Heart left ventricle (tissue), 16 donors: ENCODE measurements around the gene SLC16A4. TPM values are rescaled to one million over a fixed set of nuclear protein-coding genes. Genes with fewer than 3 reads are reported as not detected.

ENCODE experiments used
- ATAC-seq, 4 donors: fragments of 200-7000 bp; cut with Tn5 transposase; one replicate each; pipeline ENCODE4 v1.9.1; 2020 to 2022; ENCODE audit warnings: moderate library complexity in 4 of 4, mild to moderate bottlenecking in 3 of 4, moderate number of reproducible peaks in 1 of 4
- DNase-seq, 5 donors: peaks; one replicate each; pipeline ENCODE4 v3.0.0-alpha.2; 2020
- H3K27ac ChIP-seq, 12 donors: fragments of 200-600 bp; sonication (generic) in 4 of 12; one replicate each; pipeline versions ENCODE4 v1.5.0 to v1.8.0; 2016 to 2022; ENCODE audit warnings: mild to moderate bottlenecking in 2 of 12
- H3K27me3 ChIP-seq, 9 donors: fragments of 200-600 bp; sonication (generic) in 2 of 9; one replicate each; pipeline versions ENCODE4 v1.5.1 to v1.8.0; 2016 to 2022; ENCODE audit warnings: mild to moderate bottlenecking in 3 of 9
- H3K36me3 ChIP-seq, 9 donors: fragments of 200-600 bp; sonication (generic) in 2 of 9; one replicate each; pipeline versions ENCODE4 v1.5.0 to v1.8.0; 2018 to 2022; ENCODE audit warnings: mild to moderate bottlenecking in 2 of 9
- H3K4me1 ChIP-seq, 12 donors: fragments of 200-600 bp; sonication (generic) in 4 of 12; one replicate each; pipeline versions ENCODE4 v1.5.0 to v1.8.0; 2016 to 2022; ENCODE audit warnings: mild to moderate bottlenecking in 3 of 12
- H3K4me3 ChIP-seq, 12 donors: fragments of 200-600 bp; sonication (generic) in 4 of 12; one replicate each; pipeline versions ENCODE4 v1.5.0 to v1.8.0; 2017 to 2022; ENCODE audit warnings: mild to moderate bottlenecking in 9 of 12, moderate library complexity in 4 of 12
- H3K9me3 ChIP-seq, 12 donors: fragments of 200-600 bp; sonication (generic) in 4 of 12; one replicate each; pipeline versions ENCODE4 v1.5.0 to v1.8.0; 2016 to 2022; ENCODE audit warnings: mild to moderate bottlenecking in 1 of 12
- POLR2A ChIP-seq, 2 donors: fragments of 450-650 bp; IDR thresholded peaks; one replicate each; pipeline ENCODE4 v1.6.1; 2017; ENCODE audit warnings: antibody characterized with exemption in 2 of 2, mild to moderate bottlenecking in 2 of 2, moderate library complexity in 2 of 2
- WGBS, 4 donors: extraction: QIAGEN DNeasy Blood & Tissue Kit in 2 of 4; methylation state at CpG; one replicate each; pipeline versions ENCODE4 v1.1.5 to v1.1.7; 2013 to 2018; 5-methylcytosine and 5-hydroxymethylcytosine counted together
- intact Hi-C, 10 donors: fragments of 100-400 bp; cut with DNase I; formaldehyde crosslinking; loops; one replicate each; pipeline versions ENCODE4 v1.11.1 to v1.14.2; 2022
- polyA plus RNA-seq, 2 donors: library from polyadenylated mRNA; stranded (reverse); fragments of 200-250 nt; gene quantifications; one replicate each; pipeline ENCODE4 v1.2.3, GENCODE V29; 2013
- total RNA-seq, 9 donors: library from RNA; depleted of rRNA in 2 of 9; stranded (reverse); fragments of >200 nt in 2 of 9; fragmentation: NEBNext Ultra II Directional in 3 of 9; extraction: Animal tissue kit (Norgen Biotek cat#: 25700) in 3 of 9; gene quantifications; one replicate each; pipeline versions ENCODE4 v1.1.0 to v1.2.4, GENCODE V29; 2016 to 2023
- TF ChIP-seq, protein P1 (sequence below), 12 donors: fragments of 200-600 bp; sonication (generic) in 4 of 12; IDR thresholded peaks; one replicate each; pipeline versions ENCODE4 v1.5.0 to v1.8.0; 2018 to 2022; ENCODE audit warnings: antibody characterized with exemption in 12 of 12, mild to moderate bottlenecking in 5 of 12
- donor health status: ischemic (EF 13 %, LVEDD 7.1; RV severe dilation, severe dysfunction).
- donor health status: healthy with polysubstance abuse.
- donor health status: DM: no; HTN: yes; CAD: no.
- donor health status: DM: no; HTN: no; CAD: no.
- donor health status: ischemic (EF 25% LVEDD 6.9; RV normal size, moderate dysfunction).
- donor health status: ischemic (EF 25% LVEDD 5.7; RV mildly dilated, moderate dysfunction).
- donor health status: healthy.
- donor health status: DM: yes; HTN: yes; CAD: no.
- donor health status: ischemic (EF 35%, LVEDD 5.7; RV mildly dilated, moderate dysfunction).
- donor health status: nonischemic (EF 11% LVEDD 7.7; RV severe dilation, severe dysfunction).
- donor health status: DM: yes; HTN: yes; CAD: no.
- donor health status: PGD.
- donor health status: ischemic (EF 29% LVEDD 5.4; RV normal size, mild dysfunction).
- donor health status: nonischemic (EF 23%, LVEDD 6.1; RV moderate dilation, normal function).

SLC16A4 gene
- total and polyA plus RNA-seq, 11 donors, result 1.00 to 4.8 (median 2.0) TPM

- H3K27me3 ChIP-seq, result no peaks in the 10 kb centered on the region
- no peak for DNase-seq
- ATAC-seq, result no peak
- intact Hi-C loops, result no loop called here
- no peak overlapping the region for H3K27ac ChIP-seq
- TF ChIP-seq POLR2A (IDR thresholded peaks at IDR 0.05), result no peak
- H3K9me3 ChIP-seq, result peaks cover 0 to 3% (median 0%) of the 10 kb centered on the region in 12 donors
- no peak overlapping the region for H3K4me3 ChIP-seq
- H3K36me3 ChIP-seq, result no peaks in the 10 kb centered on the region
- peaks cover 0 to 4% (median 0%) of the 10 kb centered on the region in 12 donors for H3K4me1 ChIP-seq
These were observed 62.6 kb downstream of the SLC16A4 start for GRCh38 chr1:110328274-110328673.

GRCh38 chr1:110326826-110327225, 64.0 kb downstream of the SLC16A4 start:
- H3K27ac ChIP-seq, result no peak overlapping the region
- intact Hi-C loops, result no loop called here
- H3K36me3 ChIP-seq, result no peaks in the 10 kb centered on the region
- H3K4me1 ChIP-seq, result peaks cover 0 to 4% (median 0%) of the 10 kb centered on the region in 12 donors
- no peak overlapping the region for H3K4me3 ChIP-seq
- peaks cover 0 to 3% (median 0%) of the 10 kb centered on the region in 12 donors for H3K9me3 ChIP-seq
- H3K27me3 ChIP-seq, result no peaks in the 10 kb centered on the region
- TF ChIP-seq, protein P1, sequence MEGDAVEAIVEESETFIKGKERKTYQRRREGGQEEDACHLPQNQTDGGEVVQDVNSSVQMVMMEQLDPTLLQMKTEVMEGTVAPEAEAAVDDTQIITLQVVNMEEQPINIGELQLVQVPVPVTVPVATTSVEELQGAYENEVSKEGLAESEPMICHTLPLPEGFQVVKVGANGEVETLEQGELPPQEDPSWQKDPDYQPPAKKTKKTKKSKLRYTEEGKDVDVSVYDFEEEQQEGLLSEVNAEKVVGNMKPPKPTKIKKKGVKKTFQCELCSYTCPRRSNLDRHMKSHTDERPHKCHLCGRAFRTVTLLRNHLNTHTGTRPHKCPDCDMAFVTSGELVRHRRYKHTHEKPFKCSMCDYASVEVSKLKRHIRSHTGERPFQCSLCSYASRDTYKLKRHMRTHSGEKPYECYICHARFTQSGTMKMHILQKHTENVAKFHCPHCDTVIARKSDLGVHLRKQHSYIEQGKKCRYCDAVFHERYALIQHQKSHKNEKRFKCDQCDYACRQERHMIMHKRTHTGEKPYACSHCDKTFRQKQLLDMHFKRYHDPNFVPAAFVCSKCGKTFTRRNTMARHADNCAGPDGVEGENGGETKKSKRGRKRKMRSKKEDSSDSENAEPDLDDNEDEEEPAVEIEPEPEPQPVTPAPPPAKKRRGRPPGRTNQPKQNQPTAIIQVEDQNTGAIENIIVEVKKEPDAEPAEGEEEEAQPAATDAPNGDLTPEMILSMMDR (IDR thresholded peaks at IDR 0.05), result no peak
- no peak for TF ChIP-seq POLR2A (IDR thresholded peaks at IDR 0.05)
- DNase-seq (no peak), ATAC-seq (no peak)
- WGBS, 4 donors, result 60 to 77% (median 69%) methylated on average over 1 of the region's 1 CpG

GRCh38 chr1:110324667-110325066, 66.2 kb downstream of the SLC16A4 start:
- ATAC-seq (no peak), DNase-seq (no peak)
- H3K4me1 ChIP-seq, result peaks cover 0 to 4% (median 0%) of the 10 kb centered on the region in 12 donors
- no peak overlapping the region for H3K4me3 ChIP-seq
- H3K36me3 ChIP-seq, result no peaks in the 10 kb centered on the region
- H3K27ac ChIP-seq, result no peak overlapping the region
- H3K9me3 ChIP-seq, result peaks cover 0 to 3% (median 0%) of the 10 kb centered on the region in 12 donors
- intact Hi-C loops, result no loop called here
- TF ChIP-seq, protein P1 (IDR thresholded peaks at IDR 0.05), result no peak
- TF ChIP-seq POLR2A (IDR thresholded peaks at IDR 0.05), result no peak
- H3K27me3 ChIP-seq, result no peaks in the 10 kb centered on the region
- 94 to 97% (median 96%) methylated on average over 1 of the region's 1 CpG for WGBS, 4 donors

DNA sequence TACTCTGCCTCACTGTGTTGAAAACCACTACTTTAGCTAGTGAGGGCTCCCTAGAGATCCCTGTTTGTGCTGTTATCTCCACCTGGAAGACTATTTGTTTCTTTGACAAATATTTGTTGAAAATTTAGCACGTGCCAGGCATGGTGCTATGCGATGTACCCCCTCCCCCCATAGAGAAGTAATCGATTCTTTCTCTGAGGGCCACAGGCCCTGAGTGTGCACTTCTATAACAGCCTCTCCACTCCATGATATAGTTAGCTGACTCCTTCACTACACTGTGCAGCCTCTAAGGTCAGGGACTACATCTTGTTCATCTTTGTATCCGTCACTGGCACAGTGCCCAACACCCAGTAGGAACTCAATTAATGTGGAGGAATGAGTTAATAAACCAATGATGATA, 69.0 kb downstream of the SLC16A4 start:
- Histone ChIP-seq H3K27me3 (no peaks in the 10 kb centered on the region), H3K36me3 (no peaks in the 10 kb centered on the region), H3K4me3 (no peak overlapping the region), H3K27ac (no peak overlapping the region), H3K9me3 (no peaks in the 10 kb centered on the region), H3K4me1 (no peaks in the 10 kb centered on the region)
- DNase-seq (no peak), ATAC-seq (no peak)
- 74 to 82% (median 81%) methylated on average over 4 of the region's 4 CpGs for WGBS, 4 donors
- TF ChIP-seq, protein P1 (IDR thresholded peaks at IDR 0.05), result no peak
- TF ChIP-seq POLR2A (IDR thresholded peaks at IDR 0.05), result no peak
- intact Hi-C loops, result no loop called here

GRCh38 chr1:110321045-110321444, 69.8 kb downstream of the SLC16A4 start:
- no peaks in the 10 kb centered on the region for H3K36me3 ChIP-seq
- TF ChIP-seq POLR2A (IDR thresholded peaks at IDR 0.05), result no peak
- TF ChIP-seq, protein P1 (IDR thresholded peaks at IDR 0.05), result no peak
- no peaks in the 10 kb centered on the region for H3K27me3 ChIP-seq
- H3K4me1 ChIP-seq, result no peaks in the 10 kb centered on the region
- intact Hi-C loops, result no loop called here
- ATAC-seq (no peak), DNase-seq (no peak)
- H3K9me3 ChIP-seq, result no peaks in the 10 kb centered on the region
- WGBS, 4 donors, result 84 to 91% (median 89%) methylated on average over 2 of the region's 2 CpGs
- H3K27ac ChIP-seq, result no peak overlapping the region
- H3K4me3 ChIP-seq, result no peak overlapping the region
